IMR-90 (cell line): ENCODE results near the gene MLH1. TPM values are rescaled to one million over a fixed set of nuclear protein-coding genes. Genes with fewer than 3 reads are reported as not detected.

Experiments used
- ATAC-seq: fragments of 200-7000 bp; cut with Tn5 transposase; 2 replicates; pipeline ENCODE4 v1.9.1; 2020; ENCODE audit warnings: low read depth, mild to moderate bottlenecking, moderate library complexity
- BruUV-seq: library from RNA; stranded (reverse); fragments of 400-500 nt; replicated peaks from 2 replicates; lab custom pipeline; 2021; lab: Mats Ljungman, UMichigan
- CTCF ChIA-PET: fragments of 300-600 bp; formaldehyde crosslinking; extraction: SDS; loops from one replicate; lab custom pipeline; 2021; ENCODE audit warnings: antibody characterized with exemption; lab: Yijun Ruan, JAX
- POLR2A ChIA-PET: fragments of 300-600 bp; sonication (Branson Sonifier 250); formaldehyde crosslinking; loops from one replicate; lab custom pipeline; 2022; ENCODE audit warnings: antibody characterized with exemption; ENCODE audit not compliant: unreplicated experiment; lab: Charles Lee
- DNase-seq: peaks from one replicate; pipeline ENCODE4 v3.0.0; 2013
- H2AFZ ChIP-seq: replicated peaks from 2 replicates; pipeline ENCODE3; 2013; ENCODE audit warnings: low read length, mild to moderate bottlenecking; ENCODE audit not compliant: poor library complexity
- H2AK5ac ChIP-seq: 2 replicates; pipeline ENCODE4 v1.6.1; 2013; ENCODE audit warnings: low read depth, low read length, inconsistent platforms
- H2AK9ac ChIP-seq: replicated peaks from 2 replicates; pipeline ENCODE3; 2013; ENCODE audit warnings: mild to moderate bottlenecking, low read depth, low read length, moderate library complexity; ENCODE audit not compliant: poor library complexity
- H2BK120ac ChIP-seq: 2 replicates; pipeline ENCODE4 v1.6.1; 2013; ENCODE audit warnings: low read depth, low read length, inconsistent platforms
- H2BK15ac ChIP-seq: 3 replicates; pipeline ENCODE4 v1.6.1; 2013; ENCODE audit warnings: low read depth, low read length, inconsistent platforms
- H2BK20ac ChIP-seq: 2 replicates; pipeline ENCODE4 v1.6.1; 2013; ENCODE audit warnings: low read depth, mild to moderate bottlenecking, inconsistent platforms, low read length, moderate library complexity
- H2BK5ac ChIP-seq: 2 replicates; pipeline ENCODE4 v1.6.1; 2013; ENCODE audit warnings: mild to moderate bottlenecking, low read depth, low read length, inconsistent platforms; ENCODE audit not compliant: poor library complexity, severe bottlenecking
- H3K14ac ChIP-seq: replicated peaks from 2 replicates; pipeline ENCODE4 v1.6.1; 2013; ENCODE audit warnings: low read depth, low read length, inconsistent platforms
- H3K18ac ChIP-seq: 2 replicates; pipeline ENCODE4 v1.6.1; 2013; ENCODE audit warnings: low read depth, low read length, control low read depth
- H3K23ac ChIP-seq: 2 replicates; pipeline ENCODE4 v1.6.1; 2013; ENCODE audit warnings: low read depth, low read length, inconsistent platforms
- H3K27ac ChIP-seq: 2 replicates; pipeline ENCODE4 v1.5.1; 2013; ENCODE audit warnings: mild to moderate bottlenecking, control low read depth, low read length; ENCODE audit not compliant: insufficient read depth
- H3K27me3 ChIP-seq: 2 replicates; pipeline ENCODE4 v1.6.1; 2013; ENCODE audit warnings: low read length; ENCODE audit not compliant: control insufficient read depth, insufficient read depth
- H3K36me3 ChIP-seq: 2 replicates; pipeline ENCODE4 v1.6.1; 2013; ENCODE audit warnings: low read length, mixed read lengths; ENCODE audit not compliant: control insufficient read depth, insufficient read depth
- H3K4ac ChIP-seq: 2 replicates; pipeline ENCODE4 v1.6.1; 2013; ENCODE audit warnings: low read depth, low read length, inconsistent platforms
- H3K4me1 ChIP-seq: 2 replicates; pipeline ENCODE4 v1.6.1; 2013; ENCODE audit warnings: low read length, mixed read lengths; ENCODE audit not compliant: control insufficient read depth, insufficient read depth
- H3K4me2 ChIP-seq: 2 replicates; pipeline ENCODE4 v1.6.1; 2013; ENCODE audit warnings: low read depth, mild to moderate bottlenecking, control low read depth, low read length, moderate library complexity
- H3K4me3 ChIP-seq: 2 replicates; pipeline ENCODE4 v1.5.1; 2013; ENCODE audit warnings: low read depth, mild to moderate bottlenecking, control low read depth, low read length, moderate library complexity; ENCODE audit not compliant: insufficient read depth
- H3K56ac ChIP-seq: 2 replicates; pipeline ENCODE4 v1.6.1; 2013; ENCODE audit warnings: low read length, inconsistent platforms; ENCODE audit not compliant: insufficient read depth; ENCODE audit errors: extremely low read depth
- H3K79me1 ChIP-seq, 2 experiments: 2 replicates each; pipeline ENCODE4 v1.6.1; 2013; ENCODE audit warnings: low read length in 2 of 2, inconsistent platforms in 1 of 2, low read depth in 1 of 2
- H3K9ac ChIP-seq: 2 replicates; pipeline ENCODE4 v1.6.1; 2013; ENCODE audit warnings: low read depth, low read length, control low read depth
- H3K9me1 ChIP-seq: 2 replicates; pipeline ENCODE4 v1.6.1; 2013; ENCODE audit warnings: low read length, inconsistent platforms; ENCODE audit not compliant: insufficient read depth
- H3K9me3 ChIP-seq: 2 replicates; pipeline ENCODE4 v1.6.1; 2013; ENCODE audit warnings: low read length; ENCODE audit not compliant: control insufficient read depth, insufficient read depth
- H4K20me1 ChIP-seq: 2 replicates; pipeline ENCODE4 v1.6.1; 2013; ENCODE audit warnings: low read length, inconsistent platforms; ENCODE audit not compliant: insufficient read depth
- H4K5ac ChIP-seq: 2 replicates; pipeline ENCODE4 v1.6.1; 2013; ENCODE audit warnings: mild to moderate bottlenecking, low read depth, low read length, control low read depth
- H4K8ac ChIP-seq, 2 experiments: 2 replicates each; pipeline ENCODE4 v1.6.1; 2013; ENCODE audit warnings: low read depth in 2 of 2, low read length in 2 of 2, control low read depth in 1 of 2, inconsistent platforms in 1 of 2
- H4K91ac ChIP-seq: 2 replicates; pipeline ENCODE4 v1.6.1; 2013; ENCODE audit warnings: low read depth, low read length, inconsistent platforms; ENCODE audit not compliant: insufficient read depth
- CTCF ChIP-seq: conservative IDR thresholded peaks from 2 replicates; pipeline ENCODE4 v1.5.1; 2012; ENCODE audit warnings: mild to moderate bottlenecking, low read depth, low read length, improper control_type of control experiment
- ELK1 ChIP-seq: fragments of 150-350 bp; IDR thresholded peaks from 2 replicates; pipeline ENCODE4 v1.6.1; 2016; ENCODE audit warnings: low read depth, mild to moderate bottlenecking, low read length, moderate library complexity, borderline replicate concordance
- MAFK ChIP-seq: IDR thresholded peaks from 2 replicates; pipeline ENCODE4 v1.6.1; 2012; ENCODE audit warnings: low read depth, low read length, improper control_type of control experiment
- MAZ ChIP-seq: IDR thresholded peaks from 2 replicates; pipeline ENCODE4 v1.6.1; 2012; ENCODE audit warnings: low read depth, mild to moderate bottlenecking, low read length, improper control_type of control experiment, moderate library complexity, borderline replicate concordance
- MXI1 ChIP-seq: IDR thresholded peaks from 2 replicates; pipeline ENCODE4 v1.6.1; 2012; ENCODE audit warnings: low read depth, mild to moderate bottlenecking, low read length, moderate library complexity, borderline replicate concordance
- RCOR1 ChIP-seq: IDR thresholded peaks from 2 replicates; pipeline ENCODE4 v1.6.1; 2012; ENCODE audit warnings: mild to moderate bottlenecking, low read length, improper control_type of control experiment; ENCODE audit not compliant: insufficient replicate concordance
- USF2 ChIP-seq: fragments of 150-350 bp; IDR thresholded peaks from 2 replicates; pipeline ENCODE4 v1.6.1; 2017; ENCODE audit warnings: mild to moderate bottlenecking, antibody characterized with exemption, low read length, low read depth
- WGBS, 2 experiments: methylation state at CpG; one replicate each; pipeline versions ENCODE4 v1.1.5 to v1.1.7; 2013; ENCODE audit warnings: missing lambda C conversion rate in 2 of 2; ENCODE audit not compliant: insufficient read length in 1 of 2; ENCODE audit errors: extremely low coverage in 2 of 2; 5-methylcytosine and 5-hydroxymethylcytosine counted together
- dilution Hi-C: fragments of 300-500 bp; cut with HindIII; formaldehyde crosslinking; loops from one replicate; pipeline ENCODE4 v1.14.3; 2018; ENCODE audit warnings: low sequenced_read_pairs; ENCODE audit not compliant: unreplicated experiment
- in situ Hi-C: fragments of 300-500 bp; cut with MboI; formaldehyde crosslinking; loops from 3 replicates; pipeline ENCODE4 v1.14.3; 2019; ENCODE audit warnings: low sequenced_read_pairs, inconsistent platforms, mixed read lengths
- intact Hi-C: fragments of 100-400 bp; cut with micrococcal nuclease; formaldehyde crosslinking; loops from 2 replicates; pipeline ENCODE4 v1.10.0; 2022
- polyA plus RNA-seq, 3 experiments: library from polyadenylated mRNA; depleted of rRNA; stranded (reverse); fragments of >200 nt; gene quantifications; 2 replicates each; pipeline ENCODE4 v1.2.3, GENCODE V29; 2012; ENCODE audit warnings: low replicate concordance in 1 of 3
- total RNA-seq: library from RNA; depleted of rRNA; stranded (reverse); fragments of >200 nt; gene quantifications from 2 replicates; pipeline ENCODE4 v1.2.3, GENCODE V29; 2012

Gene MLH1
- total and polyA plus RNA-seq, 2 of the 4 experiments (the other 2 are of a cell fraction): 30.2 to 54.1 TPM

- Histone ChIP-seq H3K18ac (no peak overlapping the region), H3K79me1 (peaks cover 10 to 13% of the 10 kb centered on the region in 2 experiments), H2AK5ac (no peak overlapping the region), H3K14ac (no peak overlapping the region), H2AK9ac (no peak overlapping the region), H4K20me1 (no peaks in the 10 kb centered on the region; the same call in 1 of the 2 replicates), H3K9ac (no peak overlapping the region), H3K4ac (no peak overlapping the region), H3K27me3 (no peaks in the 10 kb centered on the region), H3K23ac (no peak overlapping the region), H4K91ac (no peak overlapping the region), H3K9me1 (peaks cover 4% of the 10 kb centered on the region; the same call in 1 of the 2 replicates), H3K4me3 (no peak overlapping the region), H3K36me3 (peaks cover 7% of the 10 kb centered on the region), H2BK20ac (no peak overlapping the region), H2BK15ac (no peak overlapping the region), H3K4me2 (no peak overlapping the region), H3K27ac (no peak overlapping the region), H2AFZ (no peak overlapping the region), H4K5ac (no peak overlapping the region), H2BK120ac (no peak overlapping the region), H3K9me3 (no peaks in the 10 kb centered on the region), H3K4me1 (peaks cover 12% of the 10 kb centered on the region), H4K8ac (no peak overlapping the region), H2BK5ac (no peak overlapping the region), H3K56ac (no peak overlapping the region)
- ChIA-PET CTCF (no interaction called here), POLR2A (no interaction called here)
- TF ChIP-seq RCOR1: no peak
- no peak for TF ChIP-seq MAFK
- TF ChIP-seq ELK1: no peak
- no peak for TF ChIP-seq MXI1
- no peak for TF ChIP-seq MAZ
- no peak for TF ChIP-seq USF2
- TF ChIP-seq CTCF: no peak
- intact Hi-C loops (loop anchor here (5.0 kb wide), 1 partner anchor 40 kb away; no protein-coding TSS in a partner anchor), in situ Hi-C loops (no loop called here), dilution Hi-C loops (no loop called here)
- WGBS, 2 experiments: no CpG with 5 or more reads among the region's 3 CpGs
- ATAC-seq: no peak
- BruUV-seq: no TSS peak
- DNase-seq: no peak
Observed at GRCh38 chr3:37071921-37072320, 78.6 kb downstream of the MLH1 start.
